22Rv1 (cell line): ENCODE measurements around the gene TST.

Source experiments
- ZFX ChIP-seq: fragments of 450-650 bp; IDR thresholded peaks from 2 replicates; pipeline ENCODE4 v1.6.1; 2017; ENCODE audit warnings: antibody characterized with exemption, borderline replicate concordance
- TF ChIP-seq, protein P1 (sequence below): fragments of 450-650 bp; IDR thresholded peaks from 2 replicates; pipeline ENCODE4 v1.5.1; 2017; ENCODE audit warnings: mild to moderate bottlenecking

DNA sequence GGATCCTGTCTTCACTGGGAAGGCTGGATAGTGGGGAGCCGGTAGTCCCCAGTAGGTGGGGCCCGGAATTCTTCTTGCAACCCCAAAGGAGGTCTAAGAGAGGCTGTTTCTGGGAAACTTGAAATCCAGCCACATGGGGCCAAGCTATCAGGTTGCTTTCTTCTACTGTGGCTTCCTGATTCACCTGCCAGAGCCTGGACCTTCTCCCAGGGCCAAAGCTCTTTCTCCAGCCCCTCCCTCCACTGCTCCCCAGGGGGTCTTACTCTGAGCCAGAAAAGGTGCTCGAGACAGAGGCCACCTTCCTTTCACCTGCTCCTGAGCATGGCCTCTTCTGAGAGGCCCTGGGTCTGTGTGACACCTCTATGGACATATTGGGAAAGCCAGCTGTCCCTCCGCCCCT, 9.1 kb downstream of the TST start:
- TF ChIP-seq, protein P1, sequence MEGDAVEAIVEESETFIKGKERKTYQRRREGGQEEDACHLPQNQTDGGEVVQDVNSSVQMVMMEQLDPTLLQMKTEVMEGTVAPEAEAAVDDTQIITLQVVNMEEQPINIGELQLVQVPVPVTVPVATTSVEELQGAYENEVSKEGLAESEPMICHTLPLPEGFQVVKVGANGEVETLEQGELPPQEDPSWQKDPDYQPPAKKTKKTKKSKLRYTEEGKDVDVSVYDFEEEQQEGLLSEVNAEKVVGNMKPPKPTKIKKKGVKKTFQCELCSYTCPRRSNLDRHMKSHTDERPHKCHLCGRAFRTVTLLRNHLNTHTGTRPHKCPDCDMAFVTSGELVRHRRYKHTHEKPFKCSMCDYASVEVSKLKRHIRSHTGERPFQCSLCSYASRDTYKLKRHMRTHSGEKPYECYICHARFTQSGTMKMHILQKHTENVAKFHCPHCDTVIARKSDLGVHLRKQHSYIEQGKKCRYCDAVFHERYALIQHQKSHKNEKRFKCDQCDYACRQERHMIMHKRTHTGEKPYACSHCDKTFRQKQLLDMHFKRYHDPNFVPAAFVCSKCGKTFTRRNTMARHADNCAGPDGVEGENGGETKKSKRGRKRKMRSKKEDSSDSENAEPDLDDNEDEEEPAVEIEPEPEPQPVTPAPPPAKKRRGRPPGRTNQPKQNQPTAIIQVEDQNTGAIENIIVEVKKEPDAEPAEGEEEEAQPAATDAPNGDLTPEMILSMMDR = no peak
- no peak for TF ChIP-seq ZFX
